Loucy (cell line): Measurements from ENCODE around the gene ALDH1A3.

Source experiments
- H2AFZ ChIP-seq: fragments of 200-600 bp; sonication (generic); 2 replicates; pipeline ENCODE4 v1.6.0; 2016; ENCODE audit warnings: antibody characterized with exemption, mild to moderate bottlenecking, low read length, moderate library complexity
- H3F3A ChIP-seq: fragments of 200-600 bp; 2 replicates; pipeline ENCODE4 v1.6.0; 2016; ENCODE audit warnings: antibody characterized with exemption, low read depth, mild to moderate bottlenecking
- H3K27me3 ChIP-seq: fragments of 200-600 bp; sonication (generic); 2 replicates; pipeline ENCODE4 v1.6.1; 2014; ENCODE audit warnings: low read length, mild to moderate bottlenecking; ENCODE audit not compliant: insufficient read depth, poor library complexity, severe bottlenecking
- H3K36me3 ChIP-seq: fragments of 200-600 bp; sonication (generic); 2 replicates; pipeline ENCODE4 v1.6.1; 2016; ENCODE audit warnings: low read length; ENCODE audit not compliant: insufficient read depth
- H3K4me1 ChIP-seq: fragments of 200-600 bp; sonication (generic); 2 replicates; pipeline ENCODE4 v1.5.1; 2014; ENCODE audit warnings: low read length, mild to moderate bottlenecking; ENCODE audit not compliant: insufficient read depth, poor library complexity, severe bottlenecking
- H3K4me2 ChIP-seq: fragments of 200-600 bp; sonication (generic); 2 replicates; pipeline ENCODE4 v1.6.0; 2014; ENCODE audit warnings: antibody characterized with exemption, low read length, low read depth, mild to moderate bottlenecking; ENCODE audit not compliant: poor library complexity, severe bottlenecking
- H3K4me3 ChIP-seq: fragments of 200-600 bp; sonication (generic); 2 replicates; pipeline ENCODE4 v1.5.1; 2014; ENCODE audit warnings: low read length, mild to moderate bottlenecking, mixed read lengths; ENCODE audit not compliant: poor library complexity, severe bottlenecking
- H3K79me2 ChIP-seq: fragments of 200-600 bp; sonication (generic); 2 replicates; pipeline ENCODE4 v1.6.1; 2014; ENCODE audit warnings: low read length; ENCODE audit not compliant: insufficient read depth
- H3K9ac ChIP-seq: fragments of 200-600 bp; sonication (generic); 2 replicates; pipeline ENCODE4 v1.6.0; 2014; ENCODE audit warnings: mild to moderate bottlenecking, low read depth, low read length, moderate library complexity; ENCODE audit not compliant: poor library complexity, severe bottlenecking
- H3K9me2 ChIP-seq: fragments of 200-600 bp; sonication (generic); replicated peaks from 2 replicates; pipeline ENCODE4 v1.6.1; 2016; ENCODE audit warnings: low read depth, low read length, mixed read lengths
- H3K9me3 ChIP-seq: fragments of 200-600 bp; sonication (generic); 2 replicates; pipeline ENCODE4 v1.6.1; 2014; ENCODE audit warnings: mild to moderate bottlenecking, antibody characterized with exemption, low read length, low read depth; ENCODE audit not compliant: insufficient read depth
- H4K20me1 ChIP-seq: fragments of 200-600 bp; sonication (generic); 2 replicates; pipeline ENCODE4 v1.6.0; 2014; ENCODE audit warnings: antibody characterized with exemption, low read length, mild to moderate bottlenecking; ENCODE audit not compliant: insufficient read depth, poor library complexity, severe bottlenecking
- EZH2phosphoT487 ChIP-seq: fragments of 200-600 bp; IDR thresholded peaks from 2 replicates; pipeline ENCODE4 v1.6.1; 2018; ENCODE audit warnings: antibody characterized with exemption, mild to moderate bottlenecking, moderate library complexity, borderline replicate concordance
- TF ChIP-seq, protein P1 (sequence below): fragments of 200-600 bp; sonication (generic); conservative IDR thresholded peaks from 2 replicates; pipeline ENCODE4 v1.5.1; 2014; ENCODE audit warnings: mild to moderate bottlenecking, antibody characterized with exemption, low read length

ALDH1A3 gene

DNA sequence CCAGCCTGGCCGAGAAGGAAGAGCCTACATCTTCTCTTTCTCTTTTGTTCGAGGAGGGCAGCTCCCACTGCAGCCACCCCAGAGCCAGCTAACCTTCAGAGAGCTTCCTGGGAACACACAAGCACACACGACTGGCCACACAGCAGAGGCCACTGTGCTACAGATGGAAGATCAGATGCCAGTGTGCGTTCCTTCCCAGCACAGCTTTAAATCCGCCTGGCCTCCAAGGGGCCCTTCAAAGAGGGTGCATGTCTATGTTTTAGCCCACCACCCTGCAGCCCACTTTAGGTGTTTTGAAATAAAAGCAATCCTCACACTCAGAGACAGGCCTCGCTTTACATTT, 12.4 kb downstream of the ALDH1A3 start:
- TF ChIP-seq, protein P1, sequence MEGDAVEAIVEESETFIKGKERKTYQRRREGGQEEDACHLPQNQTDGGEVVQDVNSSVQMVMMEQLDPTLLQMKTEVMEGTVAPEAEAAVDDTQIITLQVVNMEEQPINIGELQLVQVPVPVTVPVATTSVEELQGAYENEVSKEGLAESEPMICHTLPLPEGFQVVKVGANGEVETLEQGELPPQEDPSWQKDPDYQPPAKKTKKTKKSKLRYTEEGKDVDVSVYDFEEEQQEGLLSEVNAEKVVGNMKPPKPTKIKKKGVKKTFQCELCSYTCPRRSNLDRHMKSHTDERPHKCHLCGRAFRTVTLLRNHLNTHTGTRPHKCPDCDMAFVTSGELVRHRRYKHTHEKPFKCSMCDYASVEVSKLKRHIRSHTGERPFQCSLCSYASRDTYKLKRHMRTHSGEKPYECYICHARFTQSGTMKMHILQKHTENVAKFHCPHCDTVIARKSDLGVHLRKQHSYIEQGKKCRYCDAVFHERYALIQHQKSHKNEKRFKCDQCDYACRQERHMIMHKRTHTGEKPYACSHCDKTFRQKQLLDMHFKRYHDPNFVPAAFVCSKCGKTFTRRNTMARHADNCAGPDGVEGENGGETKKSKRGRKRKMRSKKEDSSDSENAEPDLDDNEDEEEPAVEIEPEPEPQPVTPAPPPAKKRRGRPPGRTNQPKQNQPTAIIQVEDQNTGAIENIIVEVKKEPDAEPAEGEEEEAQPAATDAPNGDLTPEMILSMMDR, result no peak
- no peak for TF ChIP-seq EZH2phosphoT487
- H3K79me2 ChIP-seq, result no peaks in the 10 kb centered on the region
- H3K4me2 ChIP-seq, result no peak overlapping the region
- no peaks in the 10 kb centered on the region for H3K36me3 ChIP-seq
- no peaks in the 10 kb centered on the region for H3F3A ChIP-seq
- no peaks in the 10 kb centered on the region for H3K9me2 ChIP-seq
- no peaks in the 10 kb centered on the region for H3K9me3 ChIP-seq
- peaks cover 8% of the 10 kb centered on the region for H3K4me1 ChIP-seq
- no peak overlapping the region for H3K9ac ChIP-seq
- H4K20me1 ChIP-seq, result no peaks in the 10 kb centered on the region
- H3K4me3 ChIP-seq, result no peak overlapping the region
- H3K27me3 ChIP-seq, result peaks cover 14% of the 10 kb centered on the region
- no peak overlapping the region for H2AFZ ChIP-seq

DNA sequence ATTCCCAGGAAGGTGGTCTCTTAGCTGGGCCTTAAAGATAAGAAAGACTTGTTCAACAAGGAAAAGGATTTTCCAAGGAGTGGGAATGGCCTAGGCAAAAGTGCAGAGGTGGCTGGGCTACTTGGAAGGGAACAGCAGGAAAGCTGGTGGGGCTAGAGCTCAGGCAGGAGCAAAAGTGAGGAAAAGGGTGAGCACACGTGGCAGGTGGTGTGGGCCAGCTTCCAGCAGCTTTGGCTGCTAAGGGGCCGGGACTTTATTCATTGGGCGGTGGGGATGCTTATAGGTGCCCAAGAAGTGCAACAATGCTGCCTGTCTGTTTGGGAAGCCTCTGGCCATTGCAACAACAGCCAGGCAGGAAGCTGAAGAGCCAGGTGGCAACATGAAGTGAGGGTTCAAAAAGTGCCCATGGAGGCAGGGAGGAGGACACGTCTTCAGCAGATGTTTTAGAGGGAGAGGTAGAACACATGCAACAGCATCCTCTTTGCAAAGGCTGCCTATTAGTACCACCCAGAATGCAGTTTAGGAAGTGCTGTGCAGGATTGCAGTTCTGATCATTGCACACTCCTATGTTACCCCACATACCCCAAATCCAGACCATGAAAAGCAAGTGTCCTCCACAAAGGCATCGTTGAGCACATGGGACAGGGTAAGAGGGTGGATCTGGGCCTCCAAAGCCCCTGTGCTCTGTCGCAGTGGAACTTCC, 13.8 kb downstream of the ALDH1A3 start:
- Histone ChIP-seq H3K4me1 (peaks cover 8% of the 10 kb centered on the region), H3K36me3 (no peaks in the 10 kb centered on the region), H2AFZ (no peak overlapping the region), H3K4me2 (no peak overlapping the region), H3K79me2 (no peaks in the 10 kb centered on the region), H3K9ac (no peak overlapping the region), H3K9me3 (no peaks in the 10 kb centered on the region), H4K20me1 (no peaks in the 10 kb centered on the region), H3F3A (no peaks in the 10 kb centered on the region), H3K4me3 (no peak overlapping the region), H3K9me2 (no peaks in the 10 kb centered on the region), H3K27me3 (peaks cover 14% of the 10 kb centered on the region)
- no peak for TF ChIP-seq EZH2phosphoT487
- TF ChIP-seq, protein P1, result no peak

DNA sequence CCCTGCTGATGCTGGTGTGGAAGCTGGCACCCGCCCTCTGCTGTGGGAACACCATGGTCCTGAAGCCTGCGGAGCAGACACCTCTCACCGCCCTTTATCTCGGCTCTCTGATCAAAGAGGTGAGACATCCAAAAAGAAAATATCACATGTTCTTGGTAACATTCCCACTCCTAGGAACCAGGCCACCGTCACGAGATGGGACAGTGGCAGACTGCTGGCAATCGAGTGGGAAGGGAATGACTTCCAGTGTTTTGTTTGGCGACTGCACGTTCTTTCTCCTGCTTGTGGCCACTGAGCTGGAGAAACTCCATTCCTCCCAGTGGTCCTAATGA, 14.3 kb downstream of the ALDH1A3 start:
- Histone ChIP-seq H3K4me1 (peaks cover 8% of the 10 kb centered on the region), H3K9me3 (no peaks in the 10 kb centered on the region), H2AFZ (no peak overlapping the region), H3F3A (no peaks in the 10 kb centered on the region), H4K20me1 (no peaks in the 10 kb centered on the region), H3K36me3 (no peaks in the 10 kb centered on the region), H3K4me3 (no peak overlapping the region), H3K4me2 (no peak overlapping the region), H3K27me3 (peaks cover 14% of the 10 kb centered on the region), H3K9me2 (no peaks in the 10 kb centered on the region), H3K9ac (no peak overlapping the region), H3K79me2 (no peaks in the 10 kb centered on the region)
- TF ChIP-seq, protein P1, result no peak
- no peak for TF ChIP-seq EZH2phosphoT487
